HG03135 (cell line): ENCODE data around the gene MAP3K13.

Experiments
- ATAC-seq: cut with Tn5 transposase; IDR thresholded peaks from one replicate; pipeline ENCODE4 v1.9.1; 2021; ENCODE audit warnings: mild to moderate bottlenecking, moderate library complexity; ENCODE audit not compliant: unreplicated experiment

The MAP3K13 gene, protein sequence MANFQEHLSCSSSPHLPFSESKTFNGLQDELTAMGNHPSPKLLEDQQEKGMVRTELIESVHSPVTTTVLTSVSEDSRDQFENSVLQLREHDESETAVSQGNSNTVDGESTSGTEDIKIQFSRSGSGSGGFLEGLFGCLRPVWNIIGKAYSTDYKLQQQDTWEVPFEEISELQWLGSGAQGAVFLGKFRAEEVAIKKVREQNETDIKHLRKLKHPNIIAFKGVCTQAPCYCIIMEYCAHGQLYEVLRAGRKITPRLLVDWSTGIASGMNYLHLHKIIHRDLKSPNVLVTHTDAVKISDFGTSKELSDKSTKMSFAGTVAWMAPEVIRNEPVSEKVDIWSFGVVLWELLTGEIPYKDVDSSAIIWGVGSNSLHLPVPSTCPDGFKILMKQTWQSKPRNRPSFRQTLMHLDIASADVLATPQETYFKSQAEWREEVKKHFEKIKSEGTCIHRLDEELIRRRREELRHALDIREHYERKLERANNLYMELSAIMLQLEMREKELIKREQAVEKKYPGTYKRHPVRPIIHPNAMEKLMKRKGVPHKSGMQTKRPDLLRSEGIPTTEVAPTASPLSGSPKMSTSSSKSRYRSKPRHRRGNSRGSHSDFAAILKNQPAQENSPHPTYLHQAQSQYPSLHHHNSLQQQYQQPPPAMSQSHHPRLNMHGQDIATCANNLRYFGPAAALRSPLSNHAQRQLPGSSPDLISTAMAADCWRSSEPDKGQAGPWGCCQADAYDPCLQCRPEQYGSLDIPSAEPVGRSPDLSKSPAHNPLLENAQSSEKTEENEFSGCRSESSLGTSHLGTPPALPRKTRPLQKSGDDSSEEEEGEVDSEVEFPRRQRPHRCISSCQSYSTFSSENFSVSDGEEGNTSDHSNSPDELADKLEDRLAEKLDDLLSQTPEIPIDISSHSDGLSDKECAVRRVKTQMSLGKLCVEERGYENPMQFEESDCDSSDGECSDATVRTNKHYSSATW

GRCh38 chr3:185362850-185363661 lies at the start of gene MAP3K13:
Gene MAP3K13, plus strand, starts transcription at chr3:185363136. Its CDS starts 65,446 bp downstream, at chr3:185428582.
- ATAC-seq = peak; percentile 97

DNA sequence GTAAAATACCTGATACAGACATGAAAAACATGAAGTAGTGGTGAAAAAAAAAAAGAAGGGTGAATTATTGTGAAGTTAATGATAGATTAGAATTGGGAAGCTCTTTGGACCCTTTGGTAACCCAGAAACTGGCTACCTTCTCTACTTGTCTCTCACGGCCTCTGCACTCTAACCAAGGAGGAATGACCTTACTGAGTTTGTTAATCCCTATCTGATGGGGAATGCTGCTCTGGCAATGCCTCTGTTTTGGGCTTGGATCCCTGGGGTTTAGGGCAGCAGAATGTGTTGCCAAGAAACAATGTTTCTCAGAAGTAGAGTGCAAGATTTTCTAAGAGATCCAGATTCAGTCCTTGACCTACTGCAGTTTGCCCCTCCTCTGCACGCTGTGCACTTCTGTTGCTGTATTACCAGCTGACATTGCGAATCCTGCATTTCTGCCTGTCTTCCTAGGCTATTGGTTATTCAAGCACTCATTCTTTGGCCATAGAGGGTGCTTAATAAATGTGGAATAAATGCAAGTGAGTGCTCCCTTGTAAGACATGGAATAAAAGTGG lies 49.2 kb upstream of the MAP3K13 start:
- no peak for ATAC-seq

- ATAC-seq = no peak
Measured at GRCh38 chr3:185316740-185317412, 46.1 kb upstream of the MAP3K13 start.

DNA sequence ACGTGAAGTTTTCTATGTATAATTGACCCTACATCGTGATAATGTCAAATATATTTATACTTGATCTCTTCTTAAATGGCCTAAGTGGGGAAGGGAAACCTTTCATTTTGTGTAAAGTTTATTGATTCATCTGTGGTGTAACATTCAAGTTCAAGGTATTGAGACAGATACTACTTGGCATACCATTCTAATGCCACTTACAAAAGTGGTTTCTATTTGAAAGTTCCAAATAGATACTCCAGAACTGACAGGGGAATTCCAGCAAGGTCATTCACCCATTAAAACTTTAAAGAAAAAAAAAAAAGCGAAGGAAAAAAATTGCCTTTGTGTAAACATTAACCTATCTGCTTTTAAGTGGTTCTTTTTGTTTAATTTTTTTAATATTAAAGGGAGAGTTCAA lies 45.3 kb upstream of the MAP3K13 start:
- ATAC-seq = no peak

GRCh38 chr3:185318141-185318540 lies 44.8 kb upstream of the MAP3K13 start:
- ATAC-seq = no peak

- ATAC-seq = no peak
Measured at GRCh38 chr3:185319801-185320200, 43.1 kb upstream of the MAP3K13 start.

DNA sequence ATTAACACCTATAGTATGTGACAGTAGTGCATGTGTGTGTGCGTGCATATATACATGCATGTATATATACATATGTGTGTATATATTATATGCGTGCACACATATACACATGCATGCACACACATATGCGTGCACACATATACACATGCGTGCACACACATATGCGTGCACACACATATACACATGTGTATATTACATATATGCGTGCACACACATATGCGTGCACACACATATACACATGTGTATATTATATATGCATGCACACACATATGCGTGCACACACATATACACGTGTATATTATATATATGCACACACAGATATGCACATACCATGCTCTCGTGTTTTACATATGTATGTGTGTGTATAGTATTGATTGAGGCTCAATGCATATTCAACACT lies 42.0 kb upstream of the MAP3K13 start:
- no peak for ATAC-seq

- no peak for ATAC-seq
Measured at GRCh38 chr3:185322101-185322719, 40.7 kb upstream of the MAP3K13 start.

GRCh38 chr3:185325946-185326791 lies 36.8 kb upstream of the MAP3K13 start:
- no peak for ATAC-seq

GRCh38 chr3:185327062-185327461 lies 35.9 kb upstream of the MAP3K13 start:
- no peak for ATAC-seq

- ATAC-seq = no peak
Measured at GRCh38 chr3:185328324-185329004, 34.5 kb upstream of the MAP3K13 start.

DNA sequence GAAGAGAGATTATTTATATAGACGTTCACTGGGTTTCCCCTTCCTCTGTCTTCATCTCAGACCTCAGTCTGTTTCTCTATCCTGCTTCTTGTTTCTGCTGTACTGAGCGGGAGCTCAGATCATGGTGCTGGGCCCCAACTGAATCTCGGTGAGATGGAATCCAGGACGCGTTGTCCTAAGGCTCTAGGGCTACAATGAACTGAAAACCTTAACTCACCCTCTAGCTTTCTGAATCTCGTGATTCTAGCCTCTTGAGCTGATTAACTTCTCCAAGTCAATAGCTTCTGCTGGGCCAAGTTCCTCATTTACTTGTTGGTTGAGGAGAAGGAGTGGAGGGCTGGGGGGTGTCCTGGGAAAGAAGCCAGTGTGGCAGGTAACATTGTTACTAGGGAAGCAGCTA lies 32.7 kb upstream of the MAP3K13 start:
- no peak for ATAC-seq

DNA sequence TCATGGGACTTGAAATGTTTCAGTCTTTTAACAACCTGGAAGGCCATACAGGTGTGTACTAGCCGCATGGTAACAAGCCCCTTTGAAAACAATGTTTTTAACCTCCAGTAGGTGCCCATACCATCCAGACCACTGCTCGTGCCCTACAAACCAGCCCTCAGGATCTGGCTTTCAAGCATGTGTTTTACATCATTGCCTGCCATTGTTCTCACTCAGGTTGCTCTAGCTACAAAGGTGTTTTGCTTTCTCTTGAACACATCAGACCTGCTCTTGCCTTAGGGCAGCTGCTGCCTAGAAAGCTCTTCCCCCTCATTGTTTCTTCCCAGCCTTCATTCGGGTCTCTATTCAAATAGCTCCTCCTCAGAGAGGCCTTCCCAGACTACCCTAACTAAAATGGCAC lies 32.3 kb upstream of the MAP3K13 start:
- no peak for ATAC-seq

GRCh38 chr3:185332026-185332735 lies 30.8 kb upstream of the MAP3K13 start:
- ATAC-seq = peak; percentile 96

GRCh38 chr3:185335799-185336198 lies 27.1 kb upstream of the MAP3K13 start:
- no peak for ATAC-seq

DNA sequence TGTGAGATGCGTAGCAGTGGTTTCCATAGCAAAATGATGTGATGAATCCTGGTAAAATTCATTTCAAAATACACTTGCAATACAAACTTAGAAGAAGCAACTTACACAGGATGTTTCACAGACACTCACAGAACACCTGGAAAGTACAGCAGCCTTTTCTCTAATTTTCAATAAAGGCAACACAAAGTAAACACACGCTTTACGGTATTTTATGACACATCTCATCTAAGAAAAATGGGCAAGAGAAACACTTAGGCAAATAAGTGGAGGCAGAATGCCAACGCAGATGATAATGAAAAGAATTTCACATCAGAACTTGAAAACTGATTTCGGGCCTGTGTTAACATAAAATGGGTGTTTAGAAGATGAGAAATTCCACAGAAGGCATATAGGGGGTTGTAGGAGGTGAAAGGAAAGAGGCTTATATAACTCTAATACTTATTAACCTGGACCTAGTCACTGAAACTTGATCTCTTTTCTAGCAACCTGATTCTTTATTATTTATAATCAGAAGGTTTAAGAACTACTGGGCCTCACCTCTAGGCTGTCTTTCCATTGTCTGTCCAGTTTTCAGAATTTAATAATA lies 25.6 kb upstream of the MAP3K13 start:
- ATAC-seq = no peak

- no peak for ATAC-seq
Measured at GRCh38 chr3:185339945-185340344, 23.0 kb upstream of the MAP3K13 start.
